Measurements from ENCODE around the gene MDFI. TPM values are rescaled to one million over a fixed set of nuclear protein-coding genes. Genes with fewer than 3 reads are reported as not detected.

The MDFI gene
- polyA plus RNA-seq, 2 of the 4 experiments (the other 2 are of a cell fraction): 0.06 to 0.30 TPM

DNA sequence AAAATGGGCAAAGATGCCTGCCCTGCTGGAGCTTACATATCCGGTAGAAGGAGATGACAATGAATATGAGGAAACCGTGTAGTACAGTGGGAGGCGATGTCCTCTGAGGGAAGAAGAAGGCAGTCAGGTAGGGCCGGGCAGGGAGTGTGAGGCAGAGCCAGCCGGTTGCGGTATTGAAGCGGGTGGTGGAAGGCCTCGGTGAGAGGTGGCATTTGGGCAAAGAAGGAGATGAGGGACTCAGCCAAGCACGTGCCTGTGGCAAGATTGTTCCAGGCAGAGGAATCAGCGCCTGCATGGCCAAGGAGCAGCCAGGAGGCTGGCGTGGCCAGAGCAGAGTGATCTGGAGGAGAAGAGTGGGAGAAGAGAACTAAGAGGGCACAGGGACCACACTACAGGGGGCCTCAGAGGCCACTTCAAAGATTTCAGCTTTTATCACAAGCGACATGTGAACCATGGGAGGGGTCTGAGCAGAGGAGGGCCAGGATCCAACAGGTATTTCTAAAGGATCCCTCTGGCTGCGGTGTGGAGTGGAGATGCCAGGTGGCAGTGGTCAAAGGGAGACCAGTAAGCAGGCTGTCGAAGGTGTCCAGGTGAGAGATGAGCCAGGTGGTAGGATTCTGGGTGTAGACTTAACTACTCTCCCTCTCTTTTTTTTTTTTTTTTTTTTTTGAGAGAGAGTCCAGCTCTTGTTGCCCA, 13.8 kb downstream of the MDFI start (continued):
- TF ChIP-seq TFCP2L1 (CRISPR knock-in tag; IDR thresholded peaks at IDR 0.05) (no peak), ESRRA (IDR thresholded peaks at IDR 0.05; ENCODE audit: borderline replicate concordance, low read length) (no peak)

DNA sequence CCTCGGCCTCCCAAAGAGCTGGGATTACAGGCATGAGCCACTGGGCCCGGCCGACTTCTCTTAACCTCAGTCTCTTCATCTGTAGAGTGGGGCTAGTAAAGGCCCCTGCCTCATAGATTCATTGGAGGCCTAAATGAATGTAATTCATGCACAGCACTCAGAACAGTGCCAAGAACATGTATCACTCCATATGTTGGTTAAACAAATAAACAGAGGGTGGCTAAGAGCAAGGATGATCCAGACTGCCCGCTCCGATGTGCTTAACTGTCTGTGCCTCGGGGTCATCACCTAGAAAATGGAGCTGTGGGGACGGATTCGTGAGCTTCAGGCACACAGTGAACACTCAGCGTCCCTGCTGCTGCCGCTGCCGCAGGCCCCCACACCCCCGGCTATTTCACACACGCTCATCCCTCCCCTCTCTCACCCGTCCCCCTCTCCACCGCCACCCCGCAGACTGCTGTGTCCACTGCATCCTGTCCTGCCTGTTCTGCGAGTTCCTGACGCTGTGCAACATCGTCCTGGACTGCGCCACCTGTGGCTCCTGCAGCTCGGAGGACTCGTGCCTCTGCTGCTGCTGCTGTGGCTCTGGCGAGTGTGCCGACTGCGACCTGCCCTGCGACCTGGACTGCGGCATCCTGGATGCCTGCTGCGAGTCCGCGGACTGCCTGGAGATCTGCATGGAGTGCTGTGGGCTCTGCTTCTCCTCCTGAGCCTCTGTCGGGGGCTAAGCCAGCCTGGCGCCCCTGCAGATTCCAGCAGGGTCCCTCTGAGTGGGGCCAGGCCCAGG, 14.8 kb downstream of the MDFI start:
- POLR2A ChIA-PET: no interaction called here

DNA sequence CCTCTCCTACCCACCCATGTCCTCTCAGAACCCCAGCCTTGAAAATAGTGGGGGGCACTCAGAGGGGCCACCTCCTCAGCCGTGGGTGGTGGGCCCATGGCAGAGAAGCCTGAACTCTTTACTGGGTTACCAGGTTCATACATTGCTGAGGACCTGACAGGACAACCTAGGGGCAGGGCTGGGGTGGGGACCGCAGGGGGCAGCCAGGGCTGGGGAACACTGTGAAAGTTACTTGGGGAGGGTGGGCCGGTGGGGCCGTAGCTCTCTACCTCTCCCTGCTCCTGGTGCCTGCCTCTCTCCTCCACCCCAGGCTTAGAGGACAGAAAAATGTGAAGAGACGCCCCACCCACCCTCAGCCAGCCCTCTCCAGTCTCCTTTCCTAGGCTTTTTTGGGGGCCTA, 15.4 kb downstream of the MDFI start:
- ChIA-PET POLR2A (no interaction called here), CTCF (no interaction called here)
- H3K4me1 ChIP-seq: no peaks in the 10 kb centered on the region
- H3K4me3 ChIP-seq: no peak overlapping the region
- FAIRE-seq: no peak
- H3K27ac ChIP-seq: no peak overlapping the region
- no peak for ATAC-seq
- H3K9me3 ChIP-seq: no peaks in the 10 kb centered on the region
- no CpG with 5 or more reads among the region's 5 CpGs for WGBS (ENCODE audit: missing lambda C conversion rate)
- DNase-seq (ENCODE audit: low read depth in 1 of 2, low spot score in 1 of 2): no peak
- no peak overlapping the region for H3K4me2 ChIP-seq
- TF ChIP-seq, protein P1, sequence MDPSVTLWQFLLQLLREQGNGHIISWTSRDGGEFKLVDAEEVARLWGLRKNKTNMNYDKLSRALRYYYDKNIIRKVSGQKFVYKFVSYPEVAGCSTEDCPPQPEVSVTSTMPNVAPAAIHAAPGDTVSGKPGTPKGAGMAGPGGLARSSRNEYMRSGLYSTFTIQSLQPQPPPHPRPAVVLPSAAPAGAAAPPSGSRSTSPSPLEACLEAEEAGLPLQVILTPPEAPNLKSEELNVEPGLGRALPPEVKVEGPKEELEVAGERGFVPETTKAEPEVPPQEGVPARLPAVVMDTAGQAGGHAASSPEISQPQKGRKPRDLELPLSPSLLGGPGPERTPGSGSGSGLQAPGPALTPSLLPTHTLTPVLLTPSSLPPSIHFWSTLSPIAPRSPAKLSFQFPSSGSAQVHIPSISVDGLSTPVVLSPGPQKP (IDR thresholded peaks at IDR 0.05; ENCODE audit: low read depth, low read length): no peak
- TF ChIP-seq TP53 (CRISPR knock-in tag; IDR thresholded peaks at IDR 0.05): no peak
- TF ChIP-seq, protein P2, sequence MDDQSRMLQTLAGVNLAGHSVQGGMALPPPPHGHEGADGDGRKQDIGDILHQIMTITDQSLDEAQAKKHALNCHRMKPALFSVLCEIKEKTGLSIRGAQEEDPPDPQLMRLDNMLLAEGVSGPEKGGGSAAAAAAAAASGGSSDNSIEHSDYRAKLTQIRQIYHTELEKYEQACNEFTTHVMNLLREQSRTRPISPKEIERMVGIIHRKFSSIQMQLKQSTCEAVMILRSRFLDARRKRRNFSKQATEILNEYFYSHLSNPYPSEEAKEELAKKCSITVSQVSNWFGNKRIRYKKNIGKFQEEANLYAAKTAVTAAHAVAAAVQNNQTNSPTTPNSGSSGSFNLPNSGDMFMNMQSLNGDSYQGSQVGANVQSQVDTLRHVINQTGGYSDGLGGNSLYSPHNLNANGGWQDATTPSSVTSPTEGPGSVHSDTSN (IDR thresholded peaks at IDR 0.05): no peak
- no peak for TF ChIP-seq MYC (IDR thresholded peaks at IDR 0.05; ENCODE audit: borderline replicate concordance, low read length)
- no peak for TF ChIP-seq MAFK (IDR thresholded peaks at IDR 0.05; ENCODE audit: partially characterized antibody)
- TF ChIP-seq, protein P3, sequence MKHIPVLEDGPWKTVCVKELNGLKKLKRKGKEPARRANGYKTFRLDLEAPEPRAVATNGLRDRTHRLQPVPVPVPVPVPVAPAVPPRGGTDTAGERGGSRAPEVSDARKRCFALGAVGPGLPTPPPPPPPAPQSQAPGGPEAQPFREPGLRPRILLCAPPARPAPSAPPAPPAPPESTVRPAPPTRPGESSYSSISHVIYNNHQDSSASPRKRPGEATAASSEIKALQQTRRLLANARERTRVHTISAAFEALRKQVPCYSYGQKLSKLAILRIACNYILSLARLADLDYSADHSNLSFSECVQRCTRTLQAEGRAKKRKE (CRISPR knock-in tag; IDR thresholded peaks at IDR 0.05; ENCODE audit: low read depth): no peak
- no peak for TF ChIP-seq CHD4 (IDR thresholded peaks at IDR 0.05; ENCODE audit: borderline replicate concordance)
- TF ChIP-seq, protein P4, sequence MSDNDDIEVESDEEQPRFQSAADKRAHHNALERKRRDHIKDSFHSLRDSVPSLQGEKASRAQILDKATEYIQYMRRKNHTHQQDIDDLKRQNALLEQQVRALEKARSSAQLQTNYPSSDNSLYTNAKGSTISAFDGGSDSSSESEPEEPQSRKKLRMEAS (IDR thresholded peaks at IDR 0.05): no peak
- no peak for TF ChIP-seq RCOR1 (IDR thresholded peaks at IDR 0.05; ENCODE audit: low read depth, low read length)
- TF ChIP-seq SREBF2 (IDR thresholded peaks at IDR 0.05): no peak
- TF ChIP-seq, protein P5, sequence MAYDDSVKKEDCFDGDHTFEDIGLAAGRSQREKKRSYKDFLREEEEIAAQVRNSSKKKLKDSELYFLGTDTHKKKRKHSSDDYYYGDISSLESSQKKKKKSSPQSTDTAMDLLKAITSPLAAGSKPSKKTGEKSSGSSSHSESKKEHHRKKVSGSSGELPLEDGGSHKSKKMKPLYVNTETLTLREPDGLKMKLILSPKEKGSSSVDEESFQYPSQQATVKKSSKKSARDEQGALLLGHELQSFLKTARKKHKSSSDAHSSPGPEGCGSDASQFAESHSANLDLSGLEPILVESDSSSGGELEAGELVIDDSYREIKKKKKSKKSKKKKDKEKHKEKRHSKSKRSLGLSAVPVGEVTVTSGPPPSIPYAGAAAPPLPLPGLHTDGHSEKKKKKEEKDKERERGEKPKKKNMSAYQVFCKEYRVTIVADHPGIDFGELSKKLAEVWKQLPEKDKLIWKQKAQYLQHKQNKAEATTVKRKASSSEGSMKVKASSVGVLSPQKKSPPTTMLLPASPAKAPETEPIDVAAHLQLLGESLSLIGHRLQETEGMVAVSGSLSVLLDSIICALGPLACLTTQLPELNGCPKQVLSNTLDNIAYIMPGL (CRISPR knock-in tag; IDR thresholded peaks at IDR 0.05; ENCODE audit: borderline replicate concordance): no peak
- TF ChIP-seq ZC3H11A (IDR thresholded peaks at IDR 0.05): no peak
- TF ChIP-seq CHD2 (IDR thresholded peaks at IDR 0.05; ENCODE audit: low read length, partially characterized antibody): no peak

More for the DNA sequence above, 14.8 kb downstream of the MDFI start:
- H3K27ac ChIP-seq: no peak overlapping the region
- no peak for DNase-seq (ENCODE audit: low read depth in 1 of 2, low spot score in 1 of 2)
- no peak overlapping the region for H3K4me2 ChIP-seq
- no peak overlapping the region for H3K4me3 ChIP-seq
- TF ChIP-seq BHLHE40 (IDR thresholded peaks at IDR 0.05; ENCODE audit: low read depth, low read length): no peak
- TF ChIP-seq ZNF302 (CRISPR knock-in tag; IDR thresholded peaks at IDR 0.05): no peak
- no peak for TF ChIP-seq HOXB13 (CRISPR knock-in tag; IDR thresholded peaks at IDR 0.05; ENCODE audit: low read depth)
- no peak for TF ChIP-seq MAFK (IDR thresholded peaks at IDR 0.05; ENCODE audit: partially characterized antibody)
- TF ChIP-seq, protein P1 (IDR thresholded peaks at IDR 0.05; ENCODE audit: low read depth, low read length): no peak
- no peak for TF ChIP-seq NPAS2 (CRISPR knock-in tag; IDR thresholded peaks at IDR 0.05; ENCODE audit: borderline replicate concordance)
- no peak for TF ChIP-seq KDM1A (IDR thresholded peaks at IDR 0.05; ENCODE audit: low read depth)
- no peak for TF ChIP-seq JUNB (IDR thresholded peaks at IDR 0.05)
- TF ChIP-seq GATA3 (IDR thresholded peaks at IDR 0.05; ENCODE audit: borderline replicate concordance): no peak
- TF ChIP-seq CHD2 (IDR thresholded peaks at IDR 0.05; ENCODE audit: low read length, partially characterized antibody): no peak
- no peak for TF ChIP-seq MAZ (IDR thresholded peaks at IDR 0.05; ENCODE audit: borderline replicate concordance, low read depth, low read length)
- no peak for TF ChIP-seq FOSL2 (IDR thresholded peaks at IDR 0.05)
- no peak for TF ChIP-seq FOSL2 (CRISPR knock-in tag; IDR thresholded peaks at IDR 0.05)
- TF ChIP-seq, protein P6, sequence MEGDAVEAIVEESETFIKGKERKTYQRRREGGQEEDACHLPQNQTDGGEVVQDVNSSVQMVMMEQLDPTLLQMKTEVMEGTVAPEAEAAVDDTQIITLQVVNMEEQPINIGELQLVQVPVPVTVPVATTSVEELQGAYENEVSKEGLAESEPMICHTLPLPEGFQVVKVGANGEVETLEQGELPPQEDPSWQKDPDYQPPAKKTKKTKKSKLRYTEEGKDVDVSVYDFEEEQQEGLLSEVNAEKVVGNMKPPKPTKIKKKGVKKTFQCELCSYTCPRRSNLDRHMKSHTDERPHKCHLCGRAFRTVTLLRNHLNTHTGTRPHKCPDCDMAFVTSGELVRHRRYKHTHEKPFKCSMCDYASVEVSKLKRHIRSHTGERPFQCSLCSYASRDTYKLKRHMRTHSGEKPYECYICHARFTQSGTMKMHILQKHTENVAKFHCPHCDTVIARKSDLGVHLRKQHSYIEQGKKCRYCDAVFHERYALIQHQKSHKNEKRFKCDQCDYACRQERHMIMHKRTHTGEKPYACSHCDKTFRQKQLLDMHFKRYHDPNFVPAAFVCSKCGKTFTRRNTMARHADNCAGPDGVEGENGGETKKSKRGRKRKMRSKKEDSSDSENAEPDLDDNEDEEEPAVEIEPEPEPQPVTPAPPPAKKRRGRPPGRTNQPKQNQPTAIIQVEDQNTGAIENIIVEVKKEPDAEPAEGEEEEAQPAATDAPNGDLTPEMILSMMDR (IDR thresholded peaks at IDR 0.05): no peak
- TF ChIP-seq PHF8 (IDR thresholded peaks at IDR 0.05; ENCODE audit: borderline replicate concordance, low read depth): no peak
- no peak for TF ChIP-seq NR3C1 (IDR thresholded peaks at IDR 0.05)
- TF ChIP-seq EP300 (IDR thresholded peaks at IDR 0.05): no peak
- no peak for TF ChIP-seq EHF (CRISPR knock-in tag; IDR thresholded peaks at IDR 0.05)
- TF ChIP-seq ZC3H11A (IDR thresholded peaks at IDR 0.05): no peak
- no peak for TF ChIP-seq CBX8 (IDR thresholded peaks at IDR 0.05)
- no peak for ATAC-seq
- FAIRE-seq: no peak
- WGBS (ENCODE audit: missing lambda C conversion rate): 74% methylated on average over 11 of the region's 32 CpGs
- no peaks in the 10 kb centered on the region for H3K4me1 ChIP-seq
- no peaks in the 10 kb centered on the region for H3K9me3 ChIP-seq
- CTCF ChIA-PET: interaction anchor here (3.3 kb wide), 1 partner anchor 285 kb away, joined by 12 read pairs; no protein-coding TSS in a partner anchor
